ENCODE results near the gene C11orf98.
"Not testable (repeated sequence)": the region's sequence is repeated elsewhere in the genome, so short reads cannot be mapped to it uniquely, and the experiment has no call there.

The C11orf98 gene

GRCh38 chr11:62680825-62681240 lies 15.8 kb upstream of the C11orf98 start:
- DNase-seq = peak; percentile 40 to 63

- DNase-seq = peak; percentile 84 to 89
These were observed 14.0 kb upstream of the C11orf98 start, which contains the start of gene UBXN1 for GRCh38 chr11:62678770-62679696. UBXN1 (minus strand) TSS chr11:62679073; CDS start chr11:62678923, 150 bp downstream.

GRCh38 chr11:62678433-62678769 lies 13.4 kb upstream of the C11orf98 start:
- DNase-seq = no peak

- DNase-seq = no peak
These were observed 12.7 kb upstream of the C11orf98 start for GRCh38 chr11:62677714-62678113.

- DNase-seq = no peak
These were observed 12.1 kb upstream of the C11orf98 start for GRCh38 chr11:62677156-62677555.

- no peak for DNase-seq
These were observed 11.7 kb upstream of the C11orf98 start for GRCh38 chr11:62676698-62677097.

- DNase-seq = not testable (repeated sequence)
These were observed 10.4 kb upstream of the C11orf98 start for GRCh38 chr11:62675415-62675814.

GRCh38 chr11:62673196-62673525 lies 8.2 kb upstream of the C11orf98 start:
- no peak for DNase-seq

GRCh38 chr11:62671608-62672389 lies 6.8 kb upstream of the C11orf98 start, which contains the start of the genes LBHD1 and UQCC3:
LBHD1 (minus strand) TSS chr11:62672267; CDS start chr11:62670031, 2,236 bp downstream.
UQCC3 (plus strand) TSS chr11:62671673; CDS start chr11:62671746, 73 bp downstream.
- peak; percentile 73 to 86 for DNase-seq

- peak in 1 of 2 donors; percentile 15 for DNase-seq
These were observed 6.2 kb upstream of the C11orf98 start for GRCh38 chr11:62671236-62671607.

GRCh38 chr11:62669420-62670161 lies 4.6 kb upstream of the C11orf98 start:
- no peak for DNase-seq

GRCh38 chr11:62667460-62667859 lies 2.5 kb upstream of the C11orf98 start:
- no peak for DNase-seq

- DNase-seq = no peak
These were observed 1.4 kb upstream of the C11orf98 start for GRCh38 chr11:62666259-62666926.

GRCh38 chr11:62665599-62666258 lies 719 bp upstream of the C11orf98 start:
- peak; percentile 57 to 69 for DNase-seq

GRCh38 chr11:62664405-62665074 lies 470 bp downstream of the C11orf98 start:
- DNase-seq = peak; percentile 59 to 67

- DNase-seq = no peak
These were observed 8.1 kb downstream of the C11orf98 start for GRCh38 chr11:62656796-62657429.

- DNase-seq = no peak
These were observed 10.7 kb downstream of the C11orf98 start for GRCh38 chr11:62654297-62654696.

GRCh38 chr11:62652161-62653006 lies 12.6 kb downstream of the C11orf98 start:
- DNase-seq = peak in 1 of 2 donors; percentile 74

GRCh38 chr11:62650283-62650682 lies 14.7 kb downstream of the C11orf98 start:
- DNase-seq = not testable (repeated sequence)

- no peak for DNase-seq
These were observed 15.5 kb downstream of the C11orf98 start for GRCh38 chr11:62649486-62649885.

Data from CD4-positive, alpha-beta T cell treated with Interferon alpha-2 for 1 hour (primary cell).